Stimulated activated CD4-positive, alpha-beta T cell treated with anti-CD3 and anti-CD28 coated beads, Interleukin-12 subunit alpha, Interleukin-12 subunit beta, amount 100 ng/mL, for 48 hours (primary cell): Measurements from ENCODE around the gene PRMT3.
"Not testable (repeated sequence)": the region's sequence is repeated elsewhere in the genome, so short reads cannot be mapped to it uniquely, and the experiment has no call there.

Experiments
- DNase-seq, 3 donors: peaks; one replicate each; pipeline ENCODE4 v3.0.0-alpha.2; 2020; ENCODE audit warnings: low read depth in 2 of 3, low spot score in 1 of 3

PRMT3 gene

DNA sequence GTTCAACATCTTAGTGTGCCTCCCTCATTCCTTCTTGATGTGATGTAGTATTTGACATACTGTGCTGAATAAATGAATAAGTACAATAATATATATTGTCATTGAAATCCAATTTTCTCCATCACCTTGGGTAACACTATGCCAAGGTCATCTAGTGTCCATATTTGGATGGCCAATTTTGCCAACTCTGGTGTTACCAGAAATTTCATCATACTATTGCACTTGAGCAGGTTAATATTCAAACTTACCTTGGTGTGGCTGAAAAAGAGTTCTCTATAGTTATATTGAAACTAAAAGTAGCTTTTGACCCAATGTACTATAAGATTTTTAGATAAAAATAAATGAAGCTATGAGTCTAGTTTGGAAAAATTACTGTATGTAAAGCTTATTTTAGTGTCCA lies 113.7 kb downstream of the PRMT3 start:
- no peak for DNase-seq

- no peak for DNase-seq
Observed at GRCh38 chr11:20501971-20502370, 114.5 kb downstream of the PRMT3 start.

- DNase-seq: no peak
Observed at GRCh38 chr11:20511982-20512381, 124.5 kb downstream of the PRMT3 start.

DNA sequence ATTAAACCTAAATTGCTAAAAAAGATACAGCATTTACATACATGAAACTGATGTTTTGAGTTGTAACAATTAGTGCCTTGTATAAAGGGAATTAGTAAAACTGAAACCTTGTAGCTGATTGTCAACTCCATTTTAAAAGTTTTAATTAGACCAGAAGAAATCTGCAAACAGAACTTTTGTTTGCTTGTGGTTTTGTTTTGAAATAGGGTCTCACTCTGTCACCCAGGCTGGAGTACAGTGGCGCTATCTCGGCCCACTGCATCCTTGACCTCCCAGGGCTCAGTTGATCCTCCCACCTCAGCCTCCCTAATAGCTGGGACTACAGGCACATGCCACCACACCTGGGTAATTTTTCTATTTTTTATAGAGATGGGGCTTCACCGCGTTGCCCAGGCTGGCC lies 125.4 kb downstream of the PRMT3 start:
- no peak for DNase-seq

- no peak for DNase-seq
Observed at GRCh38 chr11:20518323-20518834, 130.9 kb downstream of the PRMT3 start.

GRCh38 chr11:20522536-20522935 lies 135.0 kb downstream of the PRMT3 start:
- DNase-seq: no peak

DNA sequence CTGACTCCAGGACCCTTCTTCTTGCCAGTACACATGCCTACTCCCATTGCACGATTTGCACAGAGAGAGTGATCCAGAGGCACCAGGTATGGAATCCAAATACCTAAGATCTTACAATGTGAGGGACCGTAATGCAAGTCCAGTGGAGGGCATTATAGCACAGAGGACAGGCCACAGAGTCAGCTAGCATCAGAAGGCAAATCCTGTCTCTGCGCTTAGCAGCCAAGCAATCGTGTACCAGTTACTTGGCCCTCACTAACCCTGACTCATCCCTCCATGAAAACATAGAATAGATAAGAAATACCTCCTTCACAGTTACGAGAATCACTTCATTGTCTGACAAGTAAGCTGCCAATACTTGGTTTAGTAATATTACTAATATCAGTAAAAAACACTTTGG lies 142.2 kb downstream of the PRMT3 start:
- DNase-seq: no peak

- no peak for DNase-seq
Observed at GRCh38 chr11:20530942-20531703, 143.6 kb downstream of the PRMT3 start.

GRCh38 chr11:20535271-20535881 lies 147.9 kb downstream of the PRMT3 start:
- DNase-seq: no peak

DNA sequence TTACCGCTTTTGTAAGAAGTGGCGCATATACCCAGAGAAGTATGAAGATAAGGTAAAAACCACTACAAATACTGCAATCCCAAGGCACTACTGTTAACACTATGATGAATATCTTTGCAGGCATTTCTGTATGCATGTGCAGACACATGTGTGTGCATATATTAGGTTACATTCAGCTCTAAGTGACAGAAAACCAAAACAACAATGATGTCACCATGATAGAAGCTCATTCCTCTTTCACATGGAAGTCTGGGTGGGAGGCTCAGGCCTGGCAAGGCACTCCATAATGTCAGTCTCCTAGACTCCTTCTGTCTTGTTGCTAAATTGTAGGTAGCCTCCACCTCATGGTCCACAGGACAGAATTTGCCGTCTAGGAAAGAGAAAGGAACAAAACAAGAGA lies 148.8 kb downstream of the PRMT3 start:
- no peak for DNase-seq

GRCh38 chr11:20536784-20537183 lies 149.3 kb downstream of the PRMT3 start:
- no peak for DNase-seq

DNA sequence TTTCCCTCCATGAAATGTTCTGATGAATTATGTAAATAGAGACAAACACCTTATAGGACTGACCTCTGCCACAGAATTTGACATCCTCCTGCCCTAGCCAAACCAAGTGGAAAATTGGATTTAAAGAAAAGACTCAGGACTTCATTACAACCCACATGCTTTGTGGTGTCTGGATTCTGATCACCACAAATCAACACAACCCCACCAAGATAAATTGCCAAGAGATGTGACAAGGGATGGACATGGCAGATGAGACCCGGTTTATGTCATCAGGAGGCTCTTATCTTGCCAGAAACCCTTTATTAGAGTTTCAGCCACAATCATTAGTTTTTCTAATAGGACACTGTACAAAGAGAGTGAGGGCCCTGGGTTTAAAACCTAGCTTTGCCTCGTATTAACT lies 154.0 kb downstream of the PRMT3 start:
- DNase-seq: no peak

DNA sequence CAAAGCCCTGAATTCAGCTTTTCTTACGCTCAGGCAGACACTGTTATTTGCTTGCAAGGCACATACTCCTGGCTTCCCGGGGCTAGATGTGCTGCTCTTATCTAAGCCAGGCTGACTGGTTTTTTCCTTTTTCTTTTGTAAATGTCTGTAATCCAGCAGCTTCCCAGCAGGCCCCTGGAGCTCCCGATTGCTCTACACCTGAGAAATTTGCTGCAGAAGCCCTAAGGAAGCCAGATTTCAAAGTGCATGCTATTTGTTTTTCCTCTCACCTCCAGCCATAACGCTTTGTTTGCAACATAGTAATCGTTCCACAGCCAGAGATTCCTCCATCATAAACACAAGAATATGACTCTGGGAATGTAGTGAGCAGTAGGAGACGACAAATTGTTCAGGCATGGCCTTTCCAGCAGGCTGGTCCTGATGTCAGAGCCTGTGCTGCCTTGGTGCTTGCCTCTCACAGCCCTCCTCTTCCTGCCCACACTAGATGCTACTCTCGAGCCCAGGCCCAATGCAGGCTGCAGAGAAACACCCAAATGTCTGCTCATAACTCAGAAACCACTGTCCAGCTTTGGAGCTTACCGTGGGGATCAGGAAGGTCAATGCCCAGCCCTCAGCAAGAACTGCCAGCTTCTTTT lies 157.2 kb downstream of the PRMT3 start:
- DNase-seq: no peak

DNA sequence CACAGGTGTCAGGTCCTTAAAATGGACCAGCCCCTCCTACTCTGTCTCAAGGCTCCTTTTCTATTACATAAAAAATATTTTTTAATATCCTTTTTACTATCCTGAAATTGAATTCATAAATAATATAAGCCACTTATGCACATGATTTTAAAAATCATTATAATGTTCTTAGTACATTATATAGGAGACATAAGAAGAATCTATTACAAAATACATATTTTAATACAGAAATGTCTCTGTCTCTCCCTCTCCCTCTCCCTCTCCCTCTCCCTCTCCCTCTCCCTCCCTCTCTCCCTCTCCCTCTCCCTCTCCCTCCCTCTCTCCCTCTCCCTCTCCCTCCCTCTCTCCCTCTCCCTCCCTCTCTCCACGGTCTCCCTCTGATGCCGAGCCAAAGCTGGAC lies 159.9 kb downstream of the PRMT3 start:
- DNase-seq: no peak

DNA sequence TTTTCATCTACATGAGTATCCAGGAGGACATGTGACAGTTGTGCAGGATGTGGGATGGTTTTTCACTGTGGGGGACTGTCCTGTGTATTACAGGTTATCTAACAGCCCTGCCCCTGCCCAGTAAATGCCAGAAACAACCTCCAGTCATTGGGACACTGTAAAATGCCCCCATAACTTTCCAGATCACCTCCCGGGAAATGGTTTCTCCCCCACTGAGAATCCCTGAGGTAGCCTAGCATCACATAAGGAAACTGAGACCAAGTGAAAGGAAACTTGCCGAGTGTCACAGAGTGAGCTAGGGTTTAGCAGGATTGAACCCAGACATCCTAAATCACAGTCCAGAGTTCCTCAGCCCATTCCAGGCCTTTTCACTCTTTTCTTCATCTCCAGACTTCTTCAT lies 163.6 kb downstream of the PRMT3 start:
- DNase-seq: no peak

DNA sequence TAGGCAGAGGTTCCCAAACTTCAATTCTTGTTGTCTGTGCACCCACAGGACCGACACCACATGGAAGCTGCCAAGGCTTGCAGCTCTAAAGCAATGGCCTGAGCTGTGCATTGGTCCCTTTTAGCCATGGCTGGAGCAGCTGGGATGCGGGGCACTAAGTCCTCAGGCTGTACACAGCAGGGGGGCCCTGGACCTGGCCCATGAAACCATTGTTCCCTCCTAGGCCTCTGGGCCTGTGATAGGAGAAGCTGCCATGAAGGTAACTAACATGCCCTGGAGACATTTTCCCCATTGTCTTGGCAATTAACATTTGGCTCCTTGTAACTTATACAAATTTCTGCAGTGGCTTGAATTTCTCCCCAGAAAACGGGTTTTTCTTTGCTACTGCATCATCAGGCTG lies 168.3 kb downstream of the PRMT3 start:
- DNase-seq: no peak

GRCh38 chr11:20556396-20556795 lies 168.9 kb downstream of the PRMT3 start:
- not testable (repeated sequence) for DNase-seq

DNA sequence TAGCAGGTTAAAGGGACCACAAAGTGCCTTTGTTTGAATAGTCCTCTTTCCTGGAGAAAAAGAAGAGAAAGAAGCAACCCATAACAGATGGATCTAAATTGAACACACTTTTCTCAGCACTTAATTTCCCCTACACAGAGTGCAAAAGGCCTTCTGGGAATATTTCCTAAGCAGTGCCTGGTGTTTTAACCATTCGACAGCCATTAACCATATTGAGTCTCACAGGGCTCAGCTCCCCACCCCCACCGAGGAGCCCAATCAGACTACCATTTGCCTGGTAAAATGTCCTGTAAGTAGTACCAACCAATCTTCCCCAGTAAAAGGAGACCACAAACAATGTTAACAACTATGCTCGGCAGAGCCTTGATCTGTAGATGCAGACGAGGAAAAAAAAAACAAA lies 171.2 kb downstream of the PRMT3 start:
- no peak for DNase-seq
